ENCODE measurements around the gene RPTOR.

RPTOR gene

GRCh38 chr17:80956321-80957190 is 411.9 kb downstream of the RPTOR start:
- DNase-seq: no peak

DNA sequence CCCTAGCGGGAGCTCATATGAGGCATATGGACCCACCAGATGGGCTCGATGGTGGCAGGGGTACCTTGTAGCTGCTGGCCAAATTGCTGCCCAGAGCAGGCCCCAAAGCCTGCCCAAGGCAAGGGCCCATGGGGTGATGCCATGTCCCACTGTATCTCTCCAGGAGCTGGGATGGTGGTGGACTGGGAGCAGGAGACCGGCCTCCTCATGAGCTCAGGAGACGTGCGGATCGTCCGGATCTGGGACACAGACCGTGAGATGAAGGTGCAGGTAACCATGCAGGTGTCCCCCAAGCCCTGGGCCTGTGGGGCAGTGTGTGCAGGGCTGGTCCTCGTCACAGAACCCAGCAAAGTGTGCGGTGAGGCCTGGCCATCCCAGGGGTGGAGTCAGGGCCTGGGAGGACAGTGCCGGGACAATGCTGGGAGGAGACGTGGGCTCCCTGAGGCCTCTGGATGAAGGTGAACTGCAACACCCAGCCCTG is 412.9 kb downstream of the RPTOR start:
- no peak for DNase-seq

DNA sequence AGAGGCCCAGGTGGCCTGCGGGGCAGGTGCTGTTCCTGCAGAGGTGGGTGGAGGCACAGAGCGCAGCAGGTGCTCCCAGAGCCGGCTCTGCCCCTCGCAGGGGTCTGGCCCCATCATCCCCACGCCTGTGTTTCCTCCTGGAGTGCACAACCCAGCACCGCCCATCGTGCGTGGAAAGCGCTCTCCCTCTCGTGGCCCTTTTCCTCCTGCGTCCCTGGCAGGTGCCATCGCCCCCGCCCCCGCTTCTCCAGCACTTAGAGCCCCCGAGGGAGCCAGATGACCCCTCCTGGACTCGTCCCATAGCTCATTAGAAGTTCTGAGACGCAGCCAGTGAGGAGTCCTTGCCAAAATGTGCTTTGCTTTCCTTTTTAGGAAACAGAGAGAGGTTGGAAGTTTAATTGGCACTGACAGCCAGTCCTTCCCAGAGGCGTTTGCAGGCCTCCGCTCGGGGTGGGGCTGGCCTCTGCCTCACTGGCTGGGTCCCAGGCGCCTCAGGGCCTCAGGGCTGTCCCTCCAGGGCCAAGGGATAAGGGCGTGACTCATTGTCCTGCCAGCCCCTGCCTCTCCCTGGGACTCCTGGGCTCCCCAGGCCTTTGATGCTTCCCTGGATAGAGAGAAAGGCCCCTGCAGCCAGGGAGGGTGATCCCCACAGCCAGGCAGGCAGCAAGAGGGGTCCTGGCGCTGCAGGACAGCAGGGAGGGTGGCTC is 414.8 kb downstream of the RPTOR start:
- DNase-seq: peak; percentile 80

- no peak for DNase-seq
Measured at GRCh38 chr17:80960037-80960796, 415.6 kb downstream of the RPTOR start.

- no peak for DNase-seq
Measured at GRCh38 chr17:80960797-80961452, 416.3 kb downstream of the RPTOR start.

DNA sequence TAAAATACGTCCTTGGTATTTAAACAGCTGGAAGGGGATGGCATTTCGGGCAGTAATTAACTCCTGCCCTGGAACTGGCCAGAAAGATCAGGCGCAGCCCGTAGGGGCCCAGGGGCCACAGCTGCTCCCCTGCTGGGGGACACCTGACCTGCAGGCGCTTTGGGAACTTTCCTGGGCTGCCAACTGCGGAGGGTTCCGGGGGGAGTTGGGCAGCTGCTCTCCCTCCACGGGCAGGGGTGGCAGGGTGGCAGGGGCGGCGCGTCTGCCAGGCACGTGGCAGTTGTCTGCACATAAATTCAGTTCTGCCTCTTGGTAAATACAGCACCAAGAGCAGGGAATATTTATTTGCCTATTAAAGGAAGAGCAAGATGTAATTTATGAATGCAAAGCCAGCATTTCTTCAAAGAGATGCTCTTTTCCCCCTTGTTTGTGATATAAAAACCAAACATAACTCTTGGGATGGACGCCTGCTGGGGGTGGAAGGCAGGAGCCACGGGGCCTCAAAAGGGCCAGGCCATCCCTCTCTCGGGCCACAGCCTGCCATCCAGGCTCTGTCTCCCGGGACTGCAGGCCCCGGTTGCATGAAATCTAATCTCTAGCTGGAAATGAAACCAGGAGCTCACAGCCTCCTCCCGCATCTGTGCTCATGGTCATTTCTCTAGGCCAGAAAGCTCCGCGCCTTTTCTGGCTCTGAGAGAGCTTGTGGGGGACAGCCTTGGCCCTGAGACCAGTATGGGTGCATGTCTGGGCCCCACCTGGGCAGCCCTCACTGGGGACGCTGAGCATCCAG is 417.1 kb downstream of the RPTOR start:
- peak; percentile 27 for DNase-seq

DNA sequence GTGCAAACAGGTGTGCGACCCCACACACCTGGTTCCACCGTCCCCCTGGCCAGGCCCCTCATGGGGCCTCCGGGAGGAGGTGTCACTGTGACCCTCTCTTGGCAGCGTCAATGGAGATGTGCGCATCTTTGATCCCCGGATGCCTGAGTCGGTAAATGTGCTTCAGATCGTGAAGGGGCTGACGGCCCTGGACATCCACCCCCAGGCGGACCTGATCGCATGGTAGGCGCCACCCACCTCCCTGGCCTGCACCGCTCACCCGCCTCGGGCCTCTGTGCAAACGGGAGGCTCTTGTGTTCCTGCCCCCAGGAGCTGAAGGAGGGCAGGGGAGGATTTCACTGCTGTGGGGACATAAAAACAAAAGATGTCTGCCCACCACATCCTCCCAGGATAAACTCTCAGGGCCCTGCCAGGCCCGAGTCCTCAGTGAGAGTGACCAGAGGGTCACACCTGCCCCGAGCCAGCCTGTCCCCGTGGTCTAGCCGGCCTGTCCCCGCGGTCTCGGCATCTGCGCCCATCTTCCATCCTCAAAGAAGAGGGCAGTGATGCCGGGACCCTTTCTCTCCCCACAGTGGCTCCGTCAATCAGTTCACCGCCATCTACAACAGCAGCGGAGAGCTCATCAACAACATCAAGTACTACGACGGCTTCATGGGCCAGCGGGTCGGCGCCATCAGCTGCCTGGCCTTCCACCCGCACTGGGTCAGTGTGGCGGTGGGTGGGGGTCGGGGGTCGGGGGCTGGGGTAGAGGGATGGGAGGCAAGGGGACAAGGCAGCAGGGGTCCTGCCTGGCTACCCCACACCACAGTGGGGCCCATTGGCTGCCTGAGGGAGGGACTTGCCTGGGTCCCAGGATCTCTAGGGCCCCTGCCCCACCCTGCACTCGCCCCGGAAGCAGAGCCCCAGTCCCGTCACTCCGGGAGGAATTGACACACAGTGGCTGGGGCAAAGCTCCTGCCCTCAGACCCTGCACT is 418.0 kb downstream of the RPTOR start:
- DNase-seq: no peak

GRCh38 chr17:80963812-80964543 is 419.3 kb downstream of the RPTOR start:
- DNase-seq: no peak

DNA sequence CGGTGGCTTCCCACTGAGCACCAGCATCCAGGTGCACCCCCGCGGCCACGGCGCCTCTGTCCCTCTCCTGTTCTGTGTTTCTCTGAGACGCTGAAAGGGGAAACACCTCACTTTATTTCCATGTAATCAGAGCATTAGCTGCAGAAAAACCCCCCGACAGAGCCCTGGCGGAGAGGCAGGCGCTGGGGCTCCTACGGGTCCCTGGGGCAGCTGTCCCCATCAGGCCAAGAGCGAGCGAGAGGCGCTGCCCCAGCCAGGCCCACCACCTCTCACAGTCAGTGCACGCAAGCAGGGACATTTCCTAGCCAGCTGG is 419.9 kb downstream of the RPTOR start:
- no peak for DNase-seq

DNA sequence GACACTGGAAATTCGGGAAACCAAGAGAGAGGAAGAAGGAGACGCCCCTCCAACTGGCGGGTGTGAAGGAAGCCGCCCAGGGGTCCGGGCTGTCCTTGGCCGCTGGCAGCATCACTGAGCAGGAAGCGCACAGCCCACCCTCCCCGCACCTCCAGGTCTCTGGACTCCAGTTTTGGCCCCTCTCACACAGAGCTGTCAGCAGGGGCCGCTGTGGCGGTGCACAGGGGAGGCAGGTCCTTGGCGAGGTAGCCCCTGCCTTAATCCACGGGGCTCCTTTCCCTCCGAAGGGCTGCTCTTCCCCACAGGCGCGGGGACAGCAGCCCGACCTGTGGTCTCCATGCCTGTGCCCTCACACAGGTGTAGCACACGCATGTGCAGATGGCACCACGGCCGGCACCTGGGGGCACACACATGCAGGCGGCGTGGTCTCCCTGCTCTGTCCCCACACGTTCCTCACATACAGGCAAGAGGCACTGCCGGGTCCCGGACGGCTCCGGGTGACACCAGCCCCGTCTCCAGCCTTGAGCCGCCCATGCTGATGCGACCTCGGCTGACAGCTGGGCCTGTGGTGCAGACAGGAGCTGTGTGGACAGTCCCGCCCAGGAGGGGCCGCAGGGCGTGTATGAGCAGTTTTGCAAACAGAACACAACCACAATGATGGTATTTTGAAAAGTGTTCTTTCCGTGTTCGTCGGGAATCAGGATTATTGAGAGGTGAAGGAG is 420.4 kb downstream of the RPTOR start:
- DNase-seq: no peak

- no peak for DNase-seq
Measured at GRCh38 chr17:80965606-80966005, 421.0 kb downstream of the RPTOR start.

DNA sequence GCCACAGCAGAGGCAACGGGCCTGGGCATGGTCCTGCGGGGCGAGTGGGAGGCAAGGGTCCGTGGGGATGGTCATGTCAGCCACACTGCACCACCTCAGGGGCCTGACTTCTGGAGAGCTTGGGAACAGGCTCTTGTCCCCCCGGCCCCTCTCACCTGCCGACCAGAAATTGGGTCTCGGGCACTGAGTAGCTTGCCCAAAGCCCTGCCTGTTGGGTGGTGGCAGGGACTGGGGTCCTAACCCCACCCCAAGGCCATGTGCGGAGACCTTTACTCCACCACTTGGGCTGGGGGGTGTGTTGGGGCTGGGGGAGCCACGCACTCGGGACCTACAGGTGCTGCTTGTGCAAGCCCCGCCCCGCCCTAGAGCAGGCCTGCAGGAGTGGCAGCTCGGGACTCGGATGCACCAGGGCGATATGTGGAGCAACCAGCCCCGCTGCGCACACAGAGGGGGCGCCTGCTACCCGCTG is 422.8 kb downstream of the RPTOR start:
- no peak for DNase-seq

DNA sequence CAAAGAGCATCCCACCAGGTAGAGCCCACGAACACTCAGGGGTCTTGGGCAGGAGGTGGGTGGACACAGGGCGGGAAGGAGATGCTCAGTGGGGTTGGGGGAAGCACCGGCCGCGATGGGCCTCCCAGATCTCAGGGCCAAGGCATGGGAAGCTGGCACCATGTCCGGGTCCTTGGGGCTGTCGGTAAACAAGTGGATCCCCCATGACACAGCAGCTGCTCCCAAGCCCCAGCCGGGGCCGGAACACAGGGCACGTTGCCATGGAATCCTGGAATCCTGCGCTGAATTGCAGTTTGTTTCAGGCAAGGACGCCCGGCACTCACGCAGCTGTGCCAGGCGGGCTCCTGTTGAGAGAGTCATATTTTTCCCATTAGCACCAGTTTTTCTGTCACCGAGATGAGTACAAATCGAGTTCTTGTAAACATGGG is 424.0 kb downstream of the RPTOR start:
- peak; percentile 77 for DNase-seq

GRCh38 chr17:80969030-80969673 is 424.5 kb downstream of the RPTOR start:
- DNase-seq: no peak

- DNase-seq: no peak
Measured at GRCh38 chr17:80969674-80970043, 425.0 kb downstream of the RPTOR start.

GRCh38 chr17:80970044-80970761 is 425.6 kb downstream of the RPTOR start:
- DNase-seq: peak; percentile 74

DNA sequence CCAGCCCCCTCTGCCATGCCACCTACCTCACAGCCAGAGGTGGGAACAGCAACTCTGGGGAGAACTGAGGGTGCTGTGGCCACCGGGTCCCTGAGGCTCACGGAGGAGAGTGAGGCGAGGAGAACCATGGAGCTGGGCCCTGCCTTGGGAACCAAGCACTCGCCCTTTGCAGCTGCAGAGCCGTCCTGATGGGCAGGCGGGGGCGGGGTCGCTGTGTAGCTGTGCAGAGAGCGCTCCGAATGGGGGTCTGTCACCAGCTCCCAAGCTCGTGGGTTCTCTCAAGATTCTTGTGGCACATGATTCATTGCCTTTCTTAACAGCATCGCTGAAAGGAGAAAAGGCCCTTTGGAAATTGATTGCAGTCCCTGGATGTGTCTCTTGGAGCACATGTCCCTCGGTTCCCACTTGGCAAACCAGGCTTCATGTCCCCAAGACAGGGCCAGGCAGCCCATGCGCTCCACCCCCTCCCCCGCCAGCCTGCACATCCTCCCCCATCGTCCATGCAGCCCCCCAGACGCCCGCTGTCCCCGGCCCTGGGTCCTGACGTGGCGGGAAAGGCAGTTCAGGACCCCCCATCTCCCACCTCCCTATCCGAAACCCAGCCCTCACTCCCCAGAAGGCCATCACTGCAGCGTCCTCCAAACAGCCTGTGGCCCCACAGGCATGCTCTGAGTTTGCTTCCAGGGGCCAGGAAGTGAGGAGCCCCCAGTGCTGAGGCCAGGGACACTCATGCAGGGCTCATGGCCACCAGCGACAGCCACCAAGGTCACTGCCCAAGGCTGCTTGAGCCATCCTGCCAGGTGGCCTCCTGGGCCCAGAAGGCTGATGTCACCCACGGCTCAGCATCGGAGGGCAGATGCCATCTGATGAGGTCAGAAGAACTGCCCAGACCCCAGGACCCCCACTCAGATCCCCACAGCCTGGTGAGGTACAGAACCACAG is 426.4 kb downstream of the RPTOR start:
- no peak for DNase-seq
